ENCODE measurements around the gene C1QTNF12.

The C1QTNF12 gene

GRCh38 chr1:1281533-1282321, 35.2 kb upstream of the C1QTNF12 start:
- DNase-seq (ENCODE audit: low read depth) = no peak

GRCh38 chr1:1280782-1281481, 34.4 kb upstream of the C1QTNF12 start:
- DNase-seq (ENCODE audit: low read depth) = no peak

- no peak for DNase-seq (ENCODE audit: low read depth)
Observed at GRCh38 chr1:1279028-1279427, 32.5 kb upstream of the C1QTNF12 start.

GRCh38 chr1:1278620-1279019, 32.1 kb upstream of the C1QTNF12 start:
- DNase-seq (ENCODE audit: low read depth) = no peak

- no peak for DNase-seq (ENCODE audit: low read depth)
Observed at GRCh38 chr1:1275836-1276235, 29.3 kb upstream of the C1QTNF12 start.

- DNase-seq (ENCODE audit: low read depth) = no peak
Observed at GRCh38 chr1:1274931-1275431, 28.5 kb upstream of the C1QTNF12 start.

- DNase-seq (ENCODE audit: low read depth) = no peak
Observed at GRCh38 chr1:1274299-1274930, 27.9 kb upstream of the C1QTNF12 start.

- DNase-seq (ENCODE audit: low read depth) = peak; percentile 91
Observed at GRCh38 chr1:1273512-1274298, 27.2 kb upstream of the C1QTNF12 start, which contains the start of gene UBE2J2. TSS of gene UBE2J2 (minus strand) at chr1:1273854. CDS start at chr1:1267992, 5,862 bp downstream.

- no peak for DNase-seq (ENCODE audit: low read depth)
Observed at GRCh38 chr1:1273209-1273511, 26.6 kb upstream of the C1QTNF12 start.

- DNase-seq (ENCODE audit: low read depth) = no peak
Observed at GRCh38 chr1:1272341-1273208, 26.1 kb upstream of the C1QTNF12 start.

- no peak for DNase-seq (ENCODE audit: low read depth)
Observed at GRCh38 chr1:1270813-1271212, 24.3 kb upstream of the C1QTNF12 start.

- no peak for DNase-seq (ENCODE audit: low read depth)
Observed at GRCh38 chr1:1268284-1268682, 21.8 kb upstream of the C1QTNF12 start.

- no peak for DNase-seq (ENCODE audit: low read depth)
Observed at GRCh38 chr1:1267488-1268283, 21.2 kb upstream of the C1QTNF12 start.

- no peak for DNase-seq (ENCODE audit: low read depth)
Observed at GRCh38 chr1:1264868-1265272, 18.3 kb upstream of the C1QTNF12 start.

- no peak for DNase-seq (ENCODE audit: low read depth)
Observed at GRCh38 chr1:1264026-1264425, 17.5 kb upstream of the C1QTNF12 start.

- DNase-seq (ENCODE audit: low read depth) = no peak
Observed at GRCh38 chr1:1262758-1263157, 16.2 kb upstream of the C1QTNF12 start.

GRCh38 chr1:1262071-1262470, 15.5 kb upstream of the C1QTNF12 start:
- DNase-seq (ENCODE audit: low read depth) = no peak

GRCh38 chr1:1260843-1261560, 14.5 kb upstream of the C1QTNF12 start:
- DNase-seq (ENCODE audit: low read depth) = no peak

GRCh38 chr1:1259951-1260600, 13.6 kb upstream of the C1QTNF12 start:
- no peak for DNase-seq (ENCODE audit: low read depth)
